Neural cell (in vitro differentiated cells): Measurements from ENCODE around the gene LILRA1. TPM values are rescaled to one million over a fixed set of nuclear protein-coding genes. Genes with fewer than 3 reads are reported as not detected.

Experiments
- H2AFZ ChIP-seq: fragments of 200-600, 300-800 bp; sonication (generic), shearing (Covaris generic); 2 replicates; pipeline ENCODE4 v1.6.0; 2014; ENCODE audit warnings: low read depth, mild to moderate bottlenecking, antibody characterized with exemption, low read length, moderate library complexity
- H3F3A ChIP-seq: fragments of 200-600 bp; shearing (Covaris generic); 2 replicates; pipeline ENCODE4 v1.6.1; 2016; ENCODE audit warnings: mild to moderate bottlenecking, moderate library complexity, mixed read lengths, antibody characterized with exemption, low read length; ENCODE audit not compliant: insufficient read depth, poor library complexity, severe bottlenecking
- H3K27ac ChIP-seq: fragments of 200-600, 300-800 bp; sonication (generic), shearing (Covaris generic); 2 replicates; pipeline ENCODE4 v1.5.1; 2014; ENCODE audit warnings: mild to moderate bottlenecking, low read length, moderate library complexity
- H3K27me3 ChIP-seq: fragments of 300-800, 200-600 bp; sonication (generic), shearing (Covaris generic); 2 replicates; pipeline ENCODE4 v1.6.0; 2014; ENCODE audit warnings: mild to moderate bottlenecking, low read depth, low read length, moderate library complexity; ENCODE audit not compliant: insufficient read depth
- H3K36me3 ChIP-seq: fragments of 300-800, 200-600 bp; sonication (generic), shearing (Covaris generic); 2 replicates; pipeline ENCODE4 v1.5.1; 2014; ENCODE audit warnings: mild to moderate bottlenecking, antibody characterized with exemption, low read length, moderate library complexity; ENCODE audit not compliant: insufficient read depth
- H3K4me2 ChIP-seq: fragments of 300-800, 200-600 bp; sonication (generic), shearing (Covaris generic); 2 replicates; pipeline ENCODE4 v1.6.0; 2014; ENCODE audit warnings: mild to moderate bottlenecking, low read length
- H3K4me3 ChIP-seq: fragments of 300-800, 200-600 bp; sonication (generic), shearing (Covaris generic); 2 replicates; pipeline ENCODE4 v1.5.1; 2014; ENCODE audit warnings: mild to moderate bottlenecking, low read length, moderate library complexity
- H3K79me2 ChIP-seq: fragments of 200-600 bp; shearing (Covaris generic); replicated peaks from 2 replicates; pipeline ENCODE4 v1.6.0; 2014; ENCODE audit warnings: mild to moderate bottlenecking, low read length, moderate library complexity; ENCODE audit not compliant: insufficient read depth
- H3K9ac ChIP-seq: fragments of 300-800, 200-600 bp; sonication (generic), shearing (Covaris generic); 2 replicates; pipeline ENCODE4 v1.6.1; 2016; ENCODE audit warnings: mild to moderate bottlenecking, low read length, mixed read lengths
- H3K9me2 ChIP-seq: fragments of 200-600 bp; shearing (Covaris generic); 2 replicates; pipeline ENCODE4 v1.6.1; 2016; ENCODE audit warnings: mild to moderate bottlenecking, low read length, mixed read lengths; ENCODE audit not compliant: insufficient read depth
- H3K9me3 ChIP-seq: fragments of 200-600, 300-800 bp; sonication (generic), shearing (Covaris generic); 2 replicates; pipeline ENCODE4 v1.6.1; 2016; ENCODE audit warnings: mild to moderate bottlenecking, mixed run types, low read length, moderate library complexity, mixed read lengths
- H4K20me1 ChIP-seq: fragments of 200-600 bp; shearing (Covaris generic); 2 replicates; pipeline ENCODE4 v1.6.1; 2016; ENCODE audit warnings: mild to moderate bottlenecking, mixed run types; ENCODE audit not compliant: insufficient read depth
- CTCF ChIP-seq: fragments of 450-650 bp; IDR thresholded peaks from 2 replicates; pipeline ENCODE4 v1.5.1; 2014; ENCODE audit warnings: antibody characterized with exemption, mild to moderate bottlenecking, moderate library complexity; ENCODE audit not compliant: poor library complexity, severe bottlenecking
- EP300 ChIP-seq: fragments of 450-650 bp; conservative IDR thresholded peaks from 2 replicates; pipeline ENCODE4 v1.6.1; 2014; ENCODE audit warnings: antibody characterized with exemption, mild to moderate bottlenecking, moderate library complexity; ENCODE audit not compliant: poor library complexity, severe bottlenecking
- EZH2 ChIP-seq: fragments of 200-600, 300-800 bp; shearing (Covaris generic), sonication (generic); IDR thresholded peaks from 2 replicates; pipeline ENCODE4 v1.6.1; 2014; ENCODE audit warnings: antibody characterized with exemption, low read length, borderline replicate concordance, mild to moderate bottlenecking; ENCODE audit not compliant: insufficient read depth, poor library complexity, severe bottlenecking
- MXI1 ChIP-seq: fragments of 450-650 bp; conservative IDR thresholded peaks from 2 replicates; pipeline ENCODE4 v1.6.1; 2014; ENCODE audit warnings: antibody characterized with exemption, mild to moderate bottlenecking; ENCODE audit not compliant: poor library complexity, severe bottlenecking
- POLR2AphosphoS5 ChIP-seq: IDR thresholded peaks from 2 replicates; pipeline ENCODE4 v1.6.1; 2012
- RAD21 ChIP-seq: fragments of 450-650 bp; conservative IDR thresholded peaks from 2 replicates; pipeline ENCODE4 v1.6.1; 2014; ENCODE audit warnings: antibody characterized with exemption, mild to moderate bottlenecking, moderate library complexity
- SMC3 ChIP-seq: fragments of 450-650 bp; conservative IDR thresholded peaks from 2 replicates; pipeline ENCODE4 v1.6.1; 2014; ENCODE audit warnings: antibody characterized with exemption, mild to moderate bottlenecking, moderate library complexity; ENCODE audit not compliant: poor library complexity
- TAF1 ChIP-seq: IDR thresholded peaks from 2 replicates; pipeline ENCODE4 v1.6.1; 2012; ENCODE audit warnings: low read depth
- polyA plus RNA-seq: library from polyadenylated mRNA; depleted of rRNA; stranded (reverse); fragments of >200 nt; gene quantifications from 2 replicates; pipeline ENCODE4 v1.2.3, GENCODE V29; 2014
- TF ChIP-seq, protein P1 (sequence below): IDR thresholded peaks from 2 replicates; pipeline ENCODE4 v1.6.1; 2012; ENCODE audit warnings: borderline replicate concordance

The LILRA1 gene
- polyA plus RNA-seq, 1 donor from 2014 or later, result not detected

GRCh38 chr19:54608792-54609191, 15.4 kb downstream of the LILRA1 start:
- no peak overlapping the region for H3K4me3 ChIP-seq
- H3K36me3 ChIP-seq, result no peaks in the 10 kb centered on the region
- no peak overlapping the region for H3K27ac ChIP-seq
- H2AFZ ChIP-seq, result no peak overlapping the region
- peaks cover 4% of the 10 kb centered on the region for H3K9me3 ChIP-seq
- H3F3A ChIP-seq, result no peaks in the 10 kb centered on the region
- H4K20me1 ChIP-seq, result no peaks in the 10 kb centered on the region
- H3K9me2 ChIP-seq, result no peaks in the 10 kb centered on the region
- H3K79me2 ChIP-seq, result no peaks in the 10 kb centered on the region
- H3K4me2 ChIP-seq, result no peak overlapping the region
- TF ChIP-seq RAD21, result no peak
- TF ChIP-seq EP300, result no peak
- no peaks in the 10 kb centered on the region for H3K27me3 ChIP-seq
- no peak overlapping the region for H3K9ac ChIP-seq

GRCh38 chr19:54609356-54609791, 15.9 kb downstream of the LILRA1 start:
- Histone ChIP-seq H3K4me3 (no peak overlapping the region), H3K4me2 (no peak overlapping the region), H2AFZ (no peak overlapping the region), H3K36me3 (no peaks in the 10 kb centered on the region), H3K9ac (no peak overlapping the region), H3K27me3 (no peaks in the 10 kb centered on the region), H3K9me3 (peaks cover 4% of the 10 kb centered on the region), H3F3A (no peaks in the 10 kb centered on the region), H4K20me1 (no peaks in the 10 kb centered on the region), H3K27ac (no peak overlapping the region), H3K9me2 (no peaks in the 10 kb centered on the region), H3K79me2 (no peaks in the 10 kb centered on the region)
- TF ChIP-seq MXI1 (no peak), POLR2AphosphoS5 (no peak), EZH2 (no peak), SMC3 (no peak), EP300 (no peak), TAF1 (no peak), RAD21 (no peak), CTCF (no peak)
- TF ChIP-seq, protein P1, sequence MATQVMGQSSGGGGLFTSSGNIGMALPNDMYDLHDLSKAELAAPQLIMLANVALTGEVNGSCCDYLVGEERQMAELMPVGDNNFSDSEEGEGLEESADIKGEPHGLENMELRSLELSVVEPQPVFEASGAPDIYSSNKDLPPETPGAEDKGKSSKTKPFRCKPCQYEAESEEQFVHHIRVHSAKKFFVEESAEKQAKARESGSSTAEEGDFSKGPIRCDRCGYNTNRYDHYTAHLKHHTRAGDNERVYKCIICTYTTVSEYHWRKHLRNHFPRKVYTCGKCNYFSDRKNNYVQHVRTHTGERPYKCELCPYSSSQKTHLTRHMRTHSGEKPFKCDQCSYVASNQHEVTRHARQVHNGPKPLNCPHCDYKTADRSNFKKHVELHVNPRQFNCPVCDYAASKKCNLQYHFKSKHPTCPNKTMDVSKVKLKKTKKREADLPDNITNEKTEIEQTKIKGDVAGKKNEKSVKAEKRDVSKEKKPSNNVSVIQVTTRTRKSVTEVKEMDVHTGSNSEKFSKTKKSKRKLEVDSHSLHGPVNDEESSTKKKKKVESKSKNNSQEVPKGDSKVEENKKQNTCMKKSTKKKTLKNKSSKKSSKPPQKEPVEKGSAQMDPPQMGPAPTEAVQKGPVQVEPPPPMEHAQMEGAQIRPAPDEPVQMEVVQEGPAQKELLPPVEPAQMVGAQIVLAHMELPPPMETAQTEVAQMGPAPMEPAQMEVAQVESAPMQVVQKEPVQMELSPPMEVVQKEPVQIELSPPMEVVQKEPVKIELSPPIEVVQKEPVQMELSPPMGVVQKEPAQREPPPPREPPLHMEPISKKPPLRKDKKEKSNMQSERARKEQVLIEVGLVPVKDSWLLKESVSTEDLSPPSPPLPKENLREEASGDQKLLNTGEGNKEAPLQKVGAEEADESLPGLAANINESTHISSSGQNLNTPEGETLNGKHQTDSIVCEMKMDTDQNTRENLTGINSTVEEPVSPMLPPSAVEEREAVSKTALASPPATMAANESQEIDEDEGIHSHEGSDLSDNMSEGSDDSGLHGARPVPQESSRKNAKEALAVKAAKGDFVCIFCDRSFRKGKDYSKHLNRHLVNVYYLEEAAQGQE, result no peak

- no peaks in the 10 kb centered on the region for H3F3A ChIP-seq
- H3K9ac ChIP-seq, result no peak overlapping the region
- no peak overlapping the region for H3K27ac ChIP-seq
- H3K9me2 ChIP-seq, result no peaks in the 10 kb centered on the region
- H3K9me3 ChIP-seq, result peaks cover 6% of the 10 kb centered on the region
- H2AFZ ChIP-seq, result no peak overlapping the region
- TF ChIP-seq CTCF (no peak), EP300 (no peak), SMC3 (no peak), POLR2AphosphoS5 (no peak), TAF1 (no peak), EZH2 (no peak), RAD21 (no peak), MXI1 (no peak)
- TF ChIP-seq, protein P1, result no peak
- no peak overlapping the region for H3K4me2 ChIP-seq
- H3K4me3 ChIP-seq, result no peak overlapping the region
- H3K27me3 ChIP-seq, result no peaks in the 10 kb centered on the region
- no peaks in the 10 kb centered on the region for H4K20me1 ChIP-seq
- no peaks in the 10 kb centered on the region for H3K79me2 ChIP-seq
- H3K36me3 ChIP-seq, result no peaks in the 10 kb centered on the region
Measured at GRCh38 chr19:54612428-54612827, 19.0 kb downstream of the LILRA1 start.
